Right atrium auricular region (tissue), 2 donors: Measurements from ENCODE around the gene TUSC2. TPM values are rescaled to one million over a fixed set of nuclear protein-coding genes. Genes with fewer than 3 reads are reported as not detected.
"Not testable (repeated sequence)": the region's sequence is repeated elsewhere in the genome, so short reads cannot be mapped to it uniquely, and the experiment has no call there.

Experiments
- DNase-seq: peaks from one replicate; pipeline ENCODE4 v3.0.0-alpha.2; 2019; ENCODE audit warnings: low spot score
- H3K27ac ChIP-seq, 2 donors: fragments of 200-600 bp; sonication (generic); 1 replicate in 1 of 2; 2 replicates in 1 of 2; pipeline ENCODE4 v1.5.1; 2016 to 2019
- H3K27me3 ChIP-seq, 2 donors: fragments of 200-600 bp; sonication (generic); one replicate each; pipeline versions ENCODE4 v1.5.1 to v1.6.0; 2017 to 2019
- H3K36me3 ChIP-seq: fragments of 200-600 bp; sonication (generic); one replicate; pipeline ENCODE4 v1.5.1; 2016
- H3K4me1 ChIP-seq, 2 donors: fragments of 200-600 bp; sonication (generic); one replicate each; pipeline versions ENCODE4 v1.5.1 to v1.6.0; 2017 to 2019
- H3K4me3 ChIP-seq, 2 donors: fragments of 200-600 bp; sonication (generic); 1 replicate in 1 of 2; 2 replicates in 1 of 2; pipeline ENCODE4 v1.5.1; 2017 to 2019; ENCODE audit warnings: mild to moderate bottlenecking in 1 of 2, moderate library complexity in 1 of 2
- H3K9me3 ChIP-seq, 2 donors: fragments of 200-600 bp; sonication (generic); one replicate each; pipeline ENCODE4 v1.5.1; 2019
- total RNA-seq, 2 donors: library from RNA; depleted of rRNA; stranded (reverse); fragments of >200 nt; gene quantifications; one replicate each; pipeline ENCODE4 v1.1.0, GENCODE V29; 2016
- TF ChIP-seq, protein P1 (sequence below), 2 donors: fragments of 200-600 bp; sonication (generic); IDR thresholded peaks; one replicate each; pipeline ENCODE4 v1.5.1; 2019; ENCODE audit warnings: antibody characterized with exemption in 2 of 2

Gene TUSC2
- total RNA-seq, 2 donors from 2014 or later, result 23.4 to 29.6 TPM

- TF ChIP-seq, protein P1, sequence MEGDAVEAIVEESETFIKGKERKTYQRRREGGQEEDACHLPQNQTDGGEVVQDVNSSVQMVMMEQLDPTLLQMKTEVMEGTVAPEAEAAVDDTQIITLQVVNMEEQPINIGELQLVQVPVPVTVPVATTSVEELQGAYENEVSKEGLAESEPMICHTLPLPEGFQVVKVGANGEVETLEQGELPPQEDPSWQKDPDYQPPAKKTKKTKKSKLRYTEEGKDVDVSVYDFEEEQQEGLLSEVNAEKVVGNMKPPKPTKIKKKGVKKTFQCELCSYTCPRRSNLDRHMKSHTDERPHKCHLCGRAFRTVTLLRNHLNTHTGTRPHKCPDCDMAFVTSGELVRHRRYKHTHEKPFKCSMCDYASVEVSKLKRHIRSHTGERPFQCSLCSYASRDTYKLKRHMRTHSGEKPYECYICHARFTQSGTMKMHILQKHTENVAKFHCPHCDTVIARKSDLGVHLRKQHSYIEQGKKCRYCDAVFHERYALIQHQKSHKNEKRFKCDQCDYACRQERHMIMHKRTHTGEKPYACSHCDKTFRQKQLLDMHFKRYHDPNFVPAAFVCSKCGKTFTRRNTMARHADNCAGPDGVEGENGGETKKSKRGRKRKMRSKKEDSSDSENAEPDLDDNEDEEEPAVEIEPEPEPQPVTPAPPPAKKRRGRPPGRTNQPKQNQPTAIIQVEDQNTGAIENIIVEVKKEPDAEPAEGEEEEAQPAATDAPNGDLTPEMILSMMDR (IDR thresholded peaks at IDR 0.05), result no peak
- peaks cover 0 to 41% of the 10 kb centered on the region in 2 donors for H3K4me1 ChIP-seq
- no peaks in the 10 kb centered on the region for H3K9me3 ChIP-seq
- H3K27me3 ChIP-seq, result no peaks in the 10 kb centered on the region
- no peak overlapping the region for H3K4me3 ChIP-seq
- H3K27ac ChIP-seq, result peak overlapping the region; percentile 55 to 67
- H3K36me3 ChIP-seq, result peaks cover 38% of the 10 kb centered on the region
- DNase-seq, result no peak
Observed at GRCh38 chr3:50286322-50287227, 41.4 kb downstream of the TUSC2 start.

GRCh38 chr3:50284121-50284520 is 43.9 kb downstream of the TUSC2 start:
- Histone ChIP-seq H3K36me3 (peaks cover 23% of the 10 kb centered on the region), H3K4me1 (peaks cover 0 to 34% of the 10 kb centered on the region in 2 donors)
- not testable (repeated sequence) for H3K27me3 ChIP-seq, DNase-seq, H3K27ac ChIP-seq, H3K4me3 ChIP-seq, H3K9me3 ChIP-seq

DNA sequence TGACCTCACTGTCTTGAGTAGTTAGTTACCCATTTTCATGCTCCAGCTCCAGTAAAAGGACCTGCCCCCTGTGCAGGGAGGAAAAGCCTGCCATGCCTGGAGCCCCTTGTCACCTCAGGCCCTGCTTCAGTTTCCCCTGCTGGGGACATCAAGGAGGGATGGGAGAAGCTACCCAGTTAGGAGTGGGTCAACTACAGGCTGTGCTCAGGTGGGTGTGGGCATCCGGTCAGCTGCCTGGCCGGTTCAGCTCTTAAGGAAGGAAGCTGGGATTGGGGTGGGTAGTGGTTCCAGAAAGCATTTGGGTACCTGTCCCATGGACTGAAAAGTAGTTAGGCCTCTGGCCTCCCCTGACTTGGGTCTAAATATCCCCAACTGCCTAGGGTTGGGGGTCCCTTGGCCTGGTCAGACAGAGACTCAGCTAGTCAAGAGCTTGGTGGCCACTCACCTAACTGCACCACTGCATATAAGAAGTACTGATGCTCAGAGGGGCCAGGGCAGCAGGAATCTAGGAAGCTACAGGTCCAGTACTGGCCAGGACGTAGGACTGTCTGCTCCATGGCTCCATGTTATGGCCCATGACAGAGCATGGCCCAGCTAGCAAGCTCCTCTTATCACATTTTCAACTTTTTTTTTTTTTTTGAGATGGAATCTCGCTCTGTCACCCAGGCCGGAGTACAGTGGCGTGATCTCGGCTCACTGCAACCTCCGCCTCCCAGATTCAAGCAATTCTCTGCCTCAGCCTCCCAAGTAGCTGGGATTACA is 48.6 kb downstream of the TUSC2 start:
- TF ChIP-seq, protein P1 (IDR thresholded peaks at IDR 0.05), result no peak
- DNase-seq, result no peak
- Histone ChIP-seq H3K27me3 (no peaks in the 10 kb centered on the region), H3K4me3 (peak overlapping the region in 1 of 2 donors; percentile 10), H3K27ac (peak overlapping the region; percentile 71 to 87), H3K9me3 (no peaks in the 10 kb centered on the region), H3K4me1 (peaks cover 0 to 33% of the 10 kb centered on the region in 2 donors), H3K36me3 (no peaks in the 10 kb centered on the region)

DNA sequence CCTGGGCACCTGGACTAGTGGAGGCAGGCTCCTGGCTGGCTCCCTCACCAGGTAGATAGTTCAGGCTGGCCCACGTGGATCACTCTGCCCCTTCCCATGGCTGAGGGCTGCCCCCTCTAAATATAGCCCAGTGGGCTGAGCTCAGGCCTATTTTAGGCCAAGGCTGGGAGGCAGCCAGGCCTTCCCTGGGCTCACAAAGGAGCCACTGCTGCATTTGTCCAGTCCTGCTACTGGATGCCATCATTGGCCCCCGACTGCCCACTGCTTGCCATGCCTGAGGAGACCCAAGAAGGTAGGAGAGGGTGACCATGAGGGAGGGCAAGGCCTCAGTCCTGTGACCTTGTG is 49.2 kb downstream of the TUSC2 start, which contains the start of gene LSMEM2:
Gene LSMEM2, plus strand, starts transcription at position 208 of the 345 bp plus-strand sequence. Its CDS starts 27 bp downstream, at position 235.
- H3K9me3 ChIP-seq, result no peaks in the 10 kb centered on the region
- DNase-seq, result no peak
- peak within 1 kb of the TSS; percentile 71 to 87 for H3K27ac ChIP-seq
- no peaks in the 10 kb centered on the region for H3K27me3 ChIP-seq
- H3K36me3 ChIP-seq, result no peaks in the 10 kb centered on the region
- peaks cover 0 to 39% of the 10 kb centered on the region in 2 donors for H3K4me1 ChIP-seq
- TF ChIP-seq, protein P1 (IDR thresholded peaks at IDR 0.05), result no peak
- peak within 1 kb of the TSS in 1 of 2 donors; percentile 10 for H3K4me3 ChIP-seq

GRCh38 chr3:50278123-50278879 is 49.7 kb downstream of the TUSC2 start:
- TF ChIP-seq, protein P1 (IDR thresholded peaks at IDR 0.05), result no peak
- Histone ChIP-seq H3K4me1 (peaks cover 0 to 45% of the 10 kb centered on the region in 2 donors), H3K27me3 (no peaks in the 10 kb centered on the region), H3K36me3 (no peaks in the 10 kb centered on the region), H3K9me3 (no peaks in the 10 kb centered on the region), H3K4me3 (no peak overlapping the region), H3K27ac (peak overlapping the region; percentile 71 to 87)
- no peak for DNase-seq
